Right lobe of liver (tissue), 4 donors: ENCODE data around the gene ZNF383.
"Not testable (repeated sequence)": the region's sequence is repeated elsewhere in the genome, so short reads cannot be mapped to it uniquely, and the experiment has no call there.

Source experiments
- CTCF ChIP-seq, 4 donors: fragments of 200-600 bp in 3 of 4; fragments of 450-650 bp in 1 of 4; IDR thresholded peaks; one replicate each; pipeline versions ENCODE4 v1.5.1 to v1.8.0; 2016 to 2022; ENCODE audit warnings: antibody characterized with exemption in 4 of 4, mild to moderate bottlenecking in 2 of 4
- POLR2A ChIP-seq: fragments of 450-650 bp; IDR thresholded peaks from one replicate; pipeline ENCODE4 v1.6.1; 2017; ENCODE audit warnings: antibody characterized with exemption, mild to moderate bottlenecking
- donor health status: DM: no; HTN: no; CAD: no.
- donor health status: DM: no; HTN: no; CAD: no.
- donor health status: DM: no; HTN: yes; CAD: no.

- not testable (repeated sequence) for TF ChIP-seq CTCF (IDR thresholded peaks at IDR 0.05); POLR2A
Observed at GRCh38 chr19:37267005-37267404, 49.0 kb downstream of the ZNF383 start.
